Hepatic stellate cell (primary cell): ENCODE measurements around the gene BRD4.

Source experiments
- DNase-seq: peaks from one replicate; pipeline ENCODE4 v3.0.0; 2011; ENCODE audit warnings: low spot score

The BRD4 gene

DNA sequence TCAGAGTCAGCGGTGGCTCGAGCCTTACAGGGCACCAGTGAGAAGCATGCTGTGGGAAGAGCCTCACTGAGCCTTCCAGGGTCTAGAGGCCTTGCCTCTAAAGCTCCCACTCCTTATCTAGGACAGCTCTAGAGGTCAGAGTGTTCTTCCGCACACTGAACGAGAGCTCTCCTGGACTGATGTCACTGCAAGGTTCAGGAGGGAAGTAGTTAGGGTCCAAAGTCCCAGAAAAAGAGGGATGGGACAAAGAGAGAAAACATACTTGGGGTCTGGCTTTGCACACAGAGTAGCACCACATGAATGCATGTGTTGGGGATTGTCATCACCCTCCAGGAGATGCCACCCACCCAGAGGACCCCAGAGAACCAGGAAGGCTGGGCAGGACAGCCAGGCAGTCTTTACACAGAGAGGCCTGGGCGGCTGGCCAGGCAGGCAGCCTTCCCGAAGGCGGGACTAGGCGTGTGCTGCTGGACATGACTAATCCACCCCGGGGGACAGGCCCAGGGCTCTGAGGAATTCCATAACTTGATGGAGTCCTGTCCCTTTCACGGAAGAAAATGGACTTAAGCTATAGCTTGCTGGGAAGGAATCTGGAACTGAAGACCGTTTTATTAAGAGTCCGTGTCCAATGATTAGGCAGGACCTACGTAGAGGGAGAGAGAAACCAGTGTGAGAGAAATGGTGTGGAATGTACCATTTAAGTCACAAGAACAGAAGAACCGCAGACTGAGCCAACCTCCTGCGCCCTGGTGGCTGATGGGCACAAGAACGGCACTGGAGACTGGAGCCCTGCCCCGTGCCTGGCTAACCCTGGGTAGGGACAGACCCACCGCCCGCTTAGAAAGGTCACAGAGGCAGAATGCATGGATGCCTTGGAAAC lies 83.5 kb downstream of the BRD4 start:
- peak; percentile 95 for DNase-seq

DNA sequence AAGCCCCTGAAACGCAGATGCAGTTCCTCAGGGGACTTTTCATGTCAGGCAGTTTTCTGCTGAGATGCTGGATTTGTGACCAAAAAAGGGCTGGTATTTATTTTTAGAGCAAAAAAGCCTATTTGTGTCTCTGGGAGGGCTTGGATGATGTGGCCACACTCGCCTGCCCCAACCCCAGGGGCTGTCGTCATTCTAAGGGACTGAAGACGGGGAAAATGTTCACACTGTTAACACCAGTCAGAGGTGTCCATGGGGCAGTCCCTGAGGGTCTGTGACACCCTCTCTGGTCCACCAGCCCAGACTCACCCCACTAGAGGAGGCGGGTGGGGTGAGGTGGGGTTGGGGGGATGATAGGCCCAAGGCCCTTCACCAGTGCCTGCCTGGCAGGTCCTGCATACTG lies 84.2 kb downstream of the BRD4 start:
- peak; percentile 91 for DNase-seq

DNA sequence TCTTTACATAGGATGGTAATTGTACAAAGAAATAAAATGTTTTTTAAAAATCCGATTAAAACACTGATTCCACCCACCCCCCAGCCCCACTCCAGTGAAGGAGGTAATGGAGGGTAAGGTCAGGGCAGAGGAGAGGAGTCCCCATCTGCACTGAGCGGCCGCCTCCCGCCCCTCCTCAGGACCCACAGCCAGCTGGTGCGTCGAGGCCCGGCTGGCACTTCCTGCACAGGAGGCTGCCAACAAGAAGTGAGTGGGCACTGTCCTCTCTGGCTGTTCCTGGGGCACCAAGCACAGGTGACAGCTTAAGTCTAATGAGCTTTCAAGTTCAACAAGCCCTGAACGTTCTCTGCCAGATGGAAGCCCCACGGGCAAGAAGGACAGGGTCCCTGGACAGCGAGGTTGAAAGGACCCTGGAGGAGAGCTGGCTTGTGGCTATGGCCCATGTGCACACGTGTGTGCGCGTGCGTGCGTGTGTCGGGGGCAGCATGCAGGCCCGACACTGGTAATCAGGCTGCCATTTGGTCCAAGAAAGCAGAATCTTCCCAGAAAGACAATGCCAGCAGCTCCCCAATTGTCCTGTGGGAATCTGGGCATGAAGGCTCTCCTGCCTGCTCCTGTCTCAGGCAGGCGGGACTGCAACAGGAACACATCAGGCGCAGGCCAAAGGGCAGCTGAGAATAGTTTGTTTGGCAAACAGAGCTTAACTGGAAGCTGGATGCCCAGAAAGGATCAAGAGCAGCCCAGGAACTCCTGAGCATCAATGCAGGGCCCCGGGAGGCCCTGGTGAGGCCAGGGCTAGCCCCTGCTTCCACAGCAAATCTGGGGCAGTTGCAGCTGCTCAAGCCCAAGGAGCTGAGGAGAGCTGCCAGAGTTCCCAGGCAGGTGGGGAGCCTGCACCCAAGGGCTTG lies 85.0 kb downstream of the BRD4 start:
- peak; percentile 59 for DNase-seq

DNA sequence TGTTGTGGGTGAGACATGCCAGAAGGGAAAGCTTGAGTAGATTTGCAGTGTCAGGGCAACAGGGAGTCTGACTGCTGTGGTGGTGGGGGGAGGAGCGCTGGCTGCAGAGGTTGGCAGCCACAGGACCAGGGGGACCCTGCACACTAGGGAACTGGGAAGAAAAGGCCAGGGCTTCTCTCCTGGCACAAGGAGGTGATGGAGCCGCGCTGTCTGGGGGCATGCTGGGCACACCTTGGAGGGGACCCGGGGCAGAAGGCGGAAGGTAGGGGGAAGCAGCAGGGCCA lies 86.2 kb downstream of the BRD4 start:
- peak; percentile 55 for DNase-seq

DNA sequence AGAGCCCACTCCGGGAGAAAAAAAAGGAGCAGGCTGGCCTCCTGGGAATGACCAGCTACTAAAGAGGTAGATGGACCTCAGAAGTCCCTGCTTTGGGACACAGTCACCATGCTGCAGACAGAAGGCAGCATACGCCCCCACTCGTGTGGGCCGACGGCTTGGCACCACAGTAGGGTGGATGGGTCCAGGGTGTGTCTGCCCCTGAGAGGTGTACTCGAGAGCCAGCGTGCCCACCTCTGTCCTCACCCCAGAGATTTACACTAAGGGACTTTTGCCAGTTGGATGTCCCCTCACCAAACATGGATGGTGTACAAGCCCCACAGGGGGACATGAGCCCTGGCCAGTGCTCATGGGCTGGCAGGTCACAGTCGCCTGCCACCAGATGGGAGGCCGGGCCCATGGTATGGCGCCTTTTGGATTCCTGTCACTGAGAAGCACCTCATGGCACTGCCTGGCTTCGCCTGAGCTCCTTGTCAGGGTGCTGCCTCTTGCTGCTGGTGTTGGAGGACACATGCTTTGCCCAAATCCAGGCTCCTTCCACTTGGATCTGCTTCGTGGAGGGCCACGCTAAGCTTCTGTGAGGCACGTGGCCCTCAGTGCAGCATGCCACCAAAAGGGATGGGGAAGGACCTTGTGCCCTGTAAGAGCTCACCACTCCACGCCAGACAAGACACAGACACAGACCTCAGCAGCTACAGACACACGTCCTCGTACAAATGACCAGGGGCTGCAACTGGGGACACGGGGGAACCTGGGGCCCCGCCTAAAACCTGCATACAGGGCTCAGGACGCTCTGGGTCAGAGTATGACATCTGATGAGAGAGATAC lies 86.8 kb downstream of the BRD4 start:
- no peak for DNase-seq

DNA sequence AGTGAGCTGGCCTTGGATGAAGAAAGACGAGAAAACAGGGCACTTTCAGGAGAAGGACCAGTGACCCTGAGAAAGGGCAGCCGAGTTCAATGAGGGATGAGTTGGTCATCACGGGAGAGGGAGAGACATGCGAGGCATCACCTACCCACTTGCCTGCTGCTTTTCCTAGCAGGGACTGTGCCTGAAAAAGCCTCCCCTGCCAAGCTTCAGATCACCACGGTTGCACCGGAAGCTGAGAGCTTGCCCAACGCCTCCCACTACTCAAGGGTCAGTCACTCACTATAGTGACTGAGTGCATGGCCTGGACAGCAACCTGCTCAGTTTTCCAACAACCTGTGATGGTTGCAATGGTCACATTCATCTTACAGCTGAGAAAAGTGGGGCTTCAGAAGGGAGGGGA lies 87.5 kb downstream of the BRD4 start:
- no peak for DNase-seq

DNA sequence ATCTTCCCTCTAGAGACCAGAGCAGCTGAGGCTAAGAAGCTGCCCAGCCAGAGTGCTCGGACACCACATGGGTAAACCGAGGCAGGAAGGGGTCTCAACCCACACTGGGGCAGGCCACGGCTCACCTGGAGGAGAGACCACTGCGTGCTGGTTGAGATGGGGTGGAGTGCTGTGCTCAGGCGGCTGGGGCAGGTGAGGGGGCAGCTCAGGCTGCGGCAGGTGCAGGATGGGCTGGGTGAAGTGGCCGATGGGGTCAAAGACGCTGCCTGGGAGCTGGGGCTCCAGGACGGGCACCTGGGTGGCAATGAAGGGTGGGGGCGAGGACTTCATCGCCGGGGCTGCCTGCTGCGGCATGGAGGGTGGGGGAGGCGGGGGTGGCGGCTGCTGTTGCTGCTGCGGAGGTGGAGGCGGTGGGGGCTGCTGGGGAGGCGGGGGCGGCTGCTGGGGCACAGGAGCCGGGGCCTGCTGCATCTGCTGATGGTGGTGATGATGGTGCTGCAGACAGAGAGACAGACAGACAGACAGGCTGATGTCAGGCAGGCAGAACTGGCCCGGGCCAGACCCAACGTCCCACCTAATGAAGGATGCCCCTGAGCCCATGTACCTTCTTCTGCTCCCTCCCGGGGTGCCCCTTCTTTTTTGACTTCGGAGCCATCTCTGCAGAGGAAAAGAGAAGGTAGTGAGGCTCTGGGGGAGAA lies 88.1 kb downstream of the BRD4 start:
- no peak for DNase-seq

DNA sequence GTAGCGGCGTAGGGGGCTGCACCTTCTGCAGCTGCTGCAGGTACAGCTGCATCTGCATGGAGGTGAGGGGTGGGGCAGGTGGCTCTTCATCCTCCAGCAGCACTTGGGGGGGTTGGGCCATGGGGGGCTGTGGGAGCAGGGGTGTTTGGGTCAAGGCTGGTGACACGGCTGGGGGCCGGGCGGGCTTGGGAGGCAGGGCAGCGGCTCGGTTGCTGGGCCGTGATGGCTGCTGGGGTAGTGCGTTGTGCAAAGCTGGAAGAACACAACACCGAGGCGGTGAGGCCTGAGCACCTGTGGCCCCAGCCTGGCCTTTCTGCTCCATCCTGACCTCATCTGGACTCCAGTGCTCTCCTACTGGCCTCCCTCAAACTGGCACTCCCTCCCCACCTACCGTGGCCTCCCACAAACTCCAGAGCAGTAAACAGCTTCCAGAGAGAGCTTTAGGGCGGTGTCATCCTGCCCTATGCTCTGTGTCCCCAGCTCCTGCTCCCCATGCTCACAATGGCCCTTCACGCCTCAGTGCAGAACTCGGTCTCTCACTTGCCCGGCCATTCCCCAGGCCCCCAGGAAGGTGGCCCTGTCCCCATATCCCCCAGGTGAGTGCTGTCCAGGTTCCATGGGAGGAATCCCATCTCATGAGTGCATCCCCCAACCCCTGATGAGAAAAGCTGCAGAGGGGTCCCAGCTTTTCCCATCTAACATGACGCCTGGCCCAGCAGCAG lies 88.9 kb downstream of the BRD4 start:
- no peak for DNase-seq

DNA sequence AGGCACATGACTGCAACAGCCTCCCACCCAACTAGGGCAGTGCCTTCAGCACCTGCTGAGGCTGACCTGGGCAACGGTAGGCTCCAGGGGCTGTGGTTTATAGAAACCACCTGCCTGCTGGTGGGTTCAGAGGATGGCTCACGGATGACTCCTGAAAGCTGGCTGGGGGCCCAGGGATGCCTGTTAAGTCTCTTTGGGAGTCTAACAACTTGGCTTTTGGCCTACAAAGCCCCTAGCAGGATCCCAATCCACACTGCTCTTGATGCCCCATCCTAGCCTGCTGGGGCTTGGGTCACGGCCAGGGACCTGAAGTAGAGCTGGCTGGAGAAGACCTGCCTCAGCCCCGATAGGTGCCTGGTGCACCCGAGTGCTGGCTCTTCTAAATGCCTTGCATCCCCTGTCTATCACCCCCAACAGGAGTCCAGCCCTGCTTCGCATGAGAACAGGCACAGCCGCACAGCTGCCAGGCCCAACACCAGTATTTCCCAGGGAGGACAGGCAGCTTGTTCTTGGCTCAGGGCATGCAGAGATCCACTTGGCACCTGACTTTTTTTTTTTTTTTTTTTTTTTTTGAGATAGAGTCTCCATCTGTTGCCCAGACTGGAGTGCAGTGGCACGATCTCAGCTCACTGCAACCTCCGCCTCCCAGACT lies 91.0 kb downstream of the BRD4 start:
- no peak for DNase-seq

DNA sequence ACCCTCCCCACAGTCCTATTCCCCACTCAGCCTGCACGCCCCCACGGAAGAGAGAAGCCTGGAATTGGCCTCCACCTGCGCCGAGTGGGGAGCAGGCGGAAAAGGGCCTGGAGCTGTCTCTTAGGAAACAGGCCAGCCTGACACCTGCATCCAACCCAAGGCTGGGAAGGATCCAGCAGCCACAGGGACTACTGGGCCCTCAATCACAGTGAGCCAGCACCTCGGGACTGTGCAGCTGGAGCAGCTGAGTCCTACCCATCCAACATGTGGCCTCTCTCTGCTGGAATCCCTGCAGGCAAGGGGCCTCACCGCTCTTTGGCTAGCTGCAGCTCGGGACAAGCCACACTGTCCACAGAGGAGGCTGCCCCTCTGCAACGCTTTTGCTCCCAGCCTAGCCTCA lies 91.8 kb downstream of the BRD4 start:
- no peak for DNase-seq

DNA sequence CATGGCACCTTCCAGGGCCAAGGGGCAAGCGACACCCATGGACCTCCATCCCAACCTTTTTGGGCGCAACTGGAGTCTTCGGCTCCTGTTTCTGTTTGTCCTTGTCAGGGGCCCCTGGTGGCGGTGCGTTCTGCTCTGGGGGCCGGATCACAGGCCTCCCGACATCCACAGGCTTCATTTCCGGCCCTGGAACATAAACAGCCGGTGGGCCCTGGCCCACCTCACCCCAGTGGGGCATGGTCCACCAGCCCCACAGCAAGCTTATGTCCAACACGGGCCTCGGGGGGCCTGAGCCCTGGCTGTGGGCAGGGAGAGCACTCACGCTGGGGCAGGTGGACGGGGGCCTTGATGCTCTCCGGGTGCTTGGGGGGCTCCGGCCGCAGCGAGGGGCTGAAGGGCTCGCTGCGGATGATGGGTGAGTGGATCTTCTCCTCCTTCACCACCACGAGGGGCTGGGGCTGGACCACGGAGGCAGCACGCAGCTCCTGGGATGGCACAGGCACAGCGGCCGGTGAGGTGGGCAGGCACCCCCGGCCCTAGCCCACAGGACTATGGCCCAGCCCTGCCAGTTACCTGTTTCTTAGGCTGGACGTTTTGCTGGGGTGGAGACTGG lies 92.9 kb downstream of the BRD4 start:
- DNase-seq = no peak

DNA sequence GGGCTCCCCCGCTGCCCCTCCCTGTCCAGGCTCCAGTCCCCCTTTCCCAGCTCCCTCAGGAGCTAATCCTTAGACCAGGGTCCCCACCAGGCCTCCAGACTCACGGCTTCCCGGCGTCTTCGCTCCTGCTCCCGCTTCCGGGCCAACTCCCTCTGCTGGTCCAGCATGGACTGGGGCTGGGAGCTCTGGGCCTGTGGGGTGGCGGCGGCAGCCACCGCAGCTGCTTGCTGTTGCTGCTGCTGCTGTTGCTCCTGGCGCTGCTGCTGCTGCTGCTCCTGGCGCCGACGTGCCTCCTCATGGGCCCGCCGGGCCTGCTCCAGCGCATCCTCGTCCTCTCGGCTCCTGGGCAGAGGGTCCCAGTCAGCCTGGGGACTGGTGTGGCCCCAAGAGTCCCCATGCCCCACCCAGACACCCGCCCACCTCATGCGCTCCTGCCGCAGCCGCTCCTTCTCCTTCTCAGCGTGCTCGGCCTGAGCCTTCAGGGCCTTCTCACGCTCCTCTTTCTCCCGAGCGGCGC lies 93.6 kb downstream of the BRD4 start:
- DNase-seq = no peak

DNA sequence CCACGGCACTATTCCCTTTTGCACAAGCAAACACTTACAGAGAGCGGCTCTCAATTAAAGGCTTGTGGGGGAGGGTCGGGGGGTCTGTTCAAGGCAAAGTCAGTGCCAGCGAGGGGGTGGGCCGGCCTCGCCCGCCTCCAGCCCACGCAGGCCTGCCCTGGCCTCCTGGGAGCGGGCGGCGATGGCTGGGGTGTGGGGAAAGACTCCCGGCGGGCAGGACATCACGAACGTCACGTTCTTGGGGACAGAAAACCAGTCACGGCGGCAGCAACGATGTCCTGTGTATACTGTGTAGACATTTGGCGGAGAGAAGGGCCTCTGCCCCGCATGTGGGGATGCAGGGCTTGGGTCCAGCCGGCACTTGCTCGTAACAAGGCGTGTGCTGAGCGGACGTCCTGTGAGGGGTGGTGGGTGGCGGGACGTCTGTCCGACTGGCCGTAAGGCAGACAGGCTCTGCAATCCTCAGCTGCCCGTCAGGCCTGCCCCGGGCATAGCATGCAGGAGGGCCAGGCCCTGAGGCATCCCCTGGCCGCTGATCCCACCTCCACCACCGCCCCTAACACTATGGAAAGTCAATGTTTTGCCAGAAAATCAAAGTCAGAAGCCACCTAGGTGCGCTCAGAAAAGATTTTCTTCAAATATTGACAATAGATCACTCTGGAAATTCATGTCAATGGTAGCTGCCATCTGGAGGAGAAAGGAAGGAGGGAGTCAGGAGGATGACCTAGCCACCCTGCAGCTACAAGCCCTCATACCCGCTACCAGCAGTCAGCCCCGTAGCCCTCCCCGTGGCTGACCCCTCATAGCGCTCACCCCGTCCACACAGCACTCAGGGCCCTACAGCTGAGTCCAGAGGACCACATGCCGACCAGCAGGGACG lies 94.3 kb downstream of the BRD4 start:
- no peak for DNase-seq

DNA sequence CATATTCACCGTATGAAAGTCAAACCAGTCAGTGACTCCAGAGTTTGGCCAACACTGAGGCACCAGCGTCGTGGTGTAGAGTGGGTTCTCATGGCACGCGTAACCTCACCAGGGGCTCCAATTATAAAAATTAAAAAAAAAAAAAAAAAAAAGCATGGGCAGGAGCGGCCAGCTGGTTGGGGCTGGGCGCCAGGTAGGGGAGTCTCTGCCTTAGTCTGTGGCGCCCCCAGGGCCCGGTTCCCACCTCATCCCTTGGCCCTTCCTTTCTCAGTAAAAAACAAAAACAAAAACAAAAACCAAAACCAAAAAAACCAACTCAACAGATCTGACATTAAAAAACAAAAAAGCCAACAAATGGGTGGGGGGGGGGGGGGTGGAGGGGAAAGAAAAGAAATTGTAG lies 95.5 kb downstream of the BRD4 start:
- DNase-seq = no peak

DNA sequence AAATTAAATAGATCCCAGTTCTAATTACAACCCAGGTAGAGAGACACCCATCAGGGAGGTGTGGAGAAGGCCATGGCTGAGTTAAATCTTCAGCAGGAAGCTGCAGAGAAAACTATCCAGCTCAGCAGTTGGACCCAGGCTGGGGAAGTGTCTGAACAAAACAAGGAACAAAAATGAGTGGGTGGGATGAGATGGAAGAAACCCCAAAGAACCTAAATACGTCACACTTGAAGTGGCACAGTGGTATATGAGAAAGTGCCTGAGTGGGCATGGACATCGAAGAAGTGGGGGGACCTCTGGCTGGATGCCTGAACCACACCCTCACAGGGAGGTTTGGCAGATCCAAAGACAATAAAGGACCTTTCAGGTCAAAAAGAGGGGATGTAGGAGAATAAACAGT lies 96.6 kb downstream of the BRD4 start:
- no peak for DNase-seq

DNA sequence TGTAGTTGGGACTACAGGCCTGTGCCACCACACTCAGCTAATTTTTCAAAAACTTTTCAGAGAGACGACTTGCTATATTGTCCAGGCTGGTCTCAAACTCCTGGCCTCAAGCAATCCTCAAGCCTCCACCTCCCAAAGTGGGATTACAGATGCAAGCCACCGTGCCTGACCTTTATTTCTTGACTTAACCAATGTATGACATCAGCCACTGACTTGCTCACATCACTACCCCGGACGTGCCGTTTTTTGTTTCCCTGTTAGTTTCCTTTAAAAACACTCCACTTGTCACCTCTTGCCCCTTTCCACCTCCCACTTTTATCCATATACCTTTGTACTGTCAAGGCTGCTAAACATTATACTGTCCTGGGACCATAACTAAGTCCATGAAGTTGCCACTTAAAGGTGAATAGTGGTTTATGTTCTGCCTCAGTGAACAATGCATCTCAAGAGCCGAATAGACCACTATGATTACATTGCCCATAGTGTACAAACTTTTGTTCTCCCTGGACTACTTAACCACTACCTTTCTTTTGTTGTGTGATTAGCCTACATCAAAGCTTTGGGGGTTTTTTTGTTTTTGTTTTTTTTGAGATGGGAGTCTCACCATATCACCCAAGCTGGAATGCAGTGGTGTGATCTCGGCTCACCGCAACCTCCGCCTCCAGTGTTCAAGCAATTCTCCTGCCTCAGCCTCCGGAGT lies 97.8 kb downstream of the BRD4 start:
- no peak for DNase-seq

DNA sequence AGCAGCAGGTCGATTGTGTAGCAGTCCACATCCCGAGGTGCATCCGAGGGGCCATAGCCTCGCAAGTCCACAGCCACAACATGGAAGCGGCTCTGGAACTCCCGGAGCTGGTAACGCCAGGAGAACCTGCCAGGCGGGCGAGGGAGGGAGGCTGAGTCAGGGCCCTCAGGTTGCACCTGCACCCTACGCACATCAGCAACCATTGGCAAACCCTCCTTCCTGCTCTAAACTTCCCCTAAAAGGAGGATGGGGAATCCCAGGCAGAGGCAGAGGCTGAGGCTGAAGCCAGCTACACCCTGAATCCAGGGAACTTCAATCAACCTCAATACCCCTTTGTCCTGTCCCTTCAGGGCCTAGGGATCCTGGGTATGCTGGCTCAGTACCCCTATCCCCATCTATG lies 101.1 kb downstream of the BRD4 start:
- no peak for DNase-seq

DNA sequence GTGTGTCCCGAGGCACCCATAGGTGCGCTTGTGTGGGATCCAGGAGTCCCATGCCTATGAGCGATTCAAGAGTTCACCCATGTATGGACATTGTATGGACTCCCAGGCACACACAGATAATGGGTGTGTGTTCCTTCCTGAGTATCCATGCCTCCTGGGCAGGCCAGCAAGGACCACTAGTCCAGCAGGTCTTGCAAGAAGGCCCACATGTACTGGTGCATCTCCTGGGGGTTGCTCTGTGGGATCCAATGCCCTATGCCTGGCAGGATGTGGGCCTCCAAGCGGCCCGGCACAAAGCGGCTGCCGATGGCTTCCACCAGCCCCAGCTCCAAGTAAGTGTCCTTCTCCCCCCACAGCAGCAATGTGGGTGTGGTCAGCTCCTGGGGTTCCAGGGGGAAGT lies 105.1 kb downstream of the BRD4 start:
- no peak for DNase-seq
